RWPE1 (cell line): ENCODE data around the gene DCDC2B.
A peak's percentile ranks its signal among the peaks of the same experiment; 100 is the strongest.

Experiments used
- CTCF ChIA-PET: fragments of 350-600 bp; sonication (Branson Sonifier 250); formaldehyde crosslinking; extraction: SDS; loops from one replicate; lab custom pipeline; 2021; lab: Yijun Ruan, JAX
- POLR2A ChIA-PET: fragments of 400-600 bp; formaldehyde crosslinking; extraction: SDS; loops from one replicate; lab custom pipeline; 2020; ENCODE audit warnings: antibody characterized with exemption; ENCODE audit not compliant: low non-redundant PET; lab: Yijun Ruan, JAX
- DNase-seq: peaks from one replicate; pipeline ENCODE4 v3.0.0; 2012; ENCODE audit warnings: low spot score
- H3K27ac ChIP-seq: fragments of 450-650 bp; 2 replicates; pipeline ENCODE4 v1.5.1; 2017
- CTCF ChIP-seq: fragments of 450-650 bp; conservative IDR thresholded peaks from 2 replicates; pipeline ENCODE4 v1.5.1; 2017; ENCODE audit warnings: low read depth, mild to moderate bottlenecking

DCDC2B gene

DNA sequence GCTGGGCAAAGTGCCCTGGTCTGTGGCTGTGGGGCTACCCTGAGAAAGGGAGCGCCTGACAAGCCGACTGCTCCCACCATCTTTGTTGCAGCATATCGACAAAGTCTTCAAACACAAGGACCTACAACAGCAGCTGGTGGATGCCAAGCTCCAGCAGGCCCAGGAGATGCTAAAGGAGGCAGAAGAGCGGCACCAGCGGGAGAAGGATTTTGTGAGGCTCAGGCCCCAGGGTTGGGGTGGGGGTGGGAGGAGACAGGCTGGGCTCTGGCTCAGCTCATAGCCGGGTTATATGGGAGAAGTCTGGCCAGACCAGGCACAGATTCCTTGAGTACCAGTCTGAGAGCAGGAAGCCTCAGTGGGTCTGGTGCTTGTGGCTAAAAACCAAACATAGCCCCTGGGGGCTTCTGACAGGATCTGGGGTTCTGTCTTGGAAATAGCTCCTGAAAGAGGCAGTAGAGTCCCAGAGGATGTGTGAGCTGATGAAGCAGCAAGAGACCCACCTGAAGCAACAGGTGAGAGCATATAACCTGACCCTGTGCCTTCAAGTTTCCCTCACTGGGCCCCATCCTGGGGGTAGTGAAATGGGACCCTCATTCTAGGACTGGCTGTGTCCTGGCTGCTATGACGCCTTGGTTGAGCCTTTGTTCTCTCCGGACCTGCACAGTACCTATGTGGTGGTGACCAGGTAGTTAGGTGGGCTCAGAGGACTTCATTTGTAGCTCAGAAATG is 16.5 kb upstream of the DCDC2B start:
- no peak for TF ChIP-seq CTCF

GRCh38 chr1:32194984-32195383 is 13.9 kb upstream of the DCDC2B start:
- CTCF ChIA-PET = no interaction called here
- TF ChIP-seq CTCF = no peak
- POLR2A ChIA-PET = no interaction called here
- H3K27ac ChIP-seq = peak overlapping the region; percentile 34
- no peak for DNase-seq

More for the DNA sequence above, 16.5 kb upstream of the DCDC2B start:
- POLR2A ChIA-PET = interaction anchor here (0.5 to 0.7 kb wide), 2 partner anchors 23 to 135 kb away, joined by 3 to 4 read pairs; no protein-coding TSS in a partner anchor
- DNase-seq = no peak
- CTCF ChIA-PET = no interaction called here
- no peak overlapping the region for H3K27ac ChIP-seq

- ChIA-PET CTCF (no interaction called here), POLR2A (no interaction called here)
- H3K27ac ChIP-seq = peak overlapping the region; percentile 34
- no peak for DNase-seq
- TF ChIP-seq CTCF = no peak
These were observed 13.4 kb upstream of the DCDC2B start for GRCh38 chr1:32195531-32195930.

GRCh38 chr1:32195972-32196823 is 12.7 kb upstream of the DCDC2B start:
- CTCF ChIA-PET = no interaction called here
- TF ChIP-seq CTCF = no peak
- peak overlapping the region; percentile 40; the same call in 1 of the 2 replicates for H3K27ac ChIP-seq
- no peak for DNase-seq
- POLR2A ChIA-PET = no interaction called here

DNA sequence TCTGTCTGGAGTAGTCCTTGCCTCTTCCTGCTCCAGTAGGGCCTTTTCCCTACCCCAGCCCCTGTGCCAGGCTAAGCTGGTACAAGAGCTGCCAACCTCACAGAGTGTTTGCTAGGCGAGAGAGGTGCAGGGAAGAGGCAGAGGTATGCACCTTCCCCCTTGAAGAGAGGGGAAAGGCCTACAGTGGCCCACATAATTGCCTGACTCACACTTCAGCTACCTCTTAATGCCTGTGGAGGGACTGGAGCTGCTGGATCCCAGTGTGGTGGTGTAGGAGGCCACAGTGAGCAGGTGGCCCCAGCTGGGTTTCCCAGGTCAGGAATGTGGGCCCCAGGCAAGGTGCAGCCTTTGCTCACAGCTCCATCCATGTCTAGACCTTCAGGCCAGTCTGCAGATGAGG is 11.8 kb upstream of the DCDC2B start:
- H3K27ac ChIP-seq = peak overlapping the region; percentile 71
- CTCF ChIA-PET = no interaction called here
- TF ChIP-seq CTCF = no peak
- DNase-seq = no peak
- POLR2A ChIA-PET = no interaction called here

DNA sequence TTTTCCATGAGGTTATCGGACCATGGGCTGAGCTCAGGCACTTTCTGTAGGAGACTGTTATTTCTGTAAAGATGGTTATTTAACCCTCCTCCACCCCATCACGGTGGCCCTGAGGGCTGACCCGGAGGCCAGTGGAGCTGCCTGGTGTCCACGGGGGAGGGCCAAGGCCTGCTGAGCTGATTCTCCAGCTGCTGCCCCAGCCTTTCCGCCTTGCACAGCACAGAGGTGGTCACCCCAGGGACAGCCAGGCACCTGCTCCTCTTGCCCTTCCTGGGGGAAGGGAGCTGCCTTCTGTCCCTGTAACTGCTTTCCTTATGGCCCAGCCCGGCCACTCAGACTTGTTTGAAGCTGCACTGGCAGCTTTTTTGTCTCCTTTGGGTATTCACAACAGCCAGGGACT is 11.1 kb upstream of the DCDC2B start:
- ChIA-PET CTCF (interaction anchor here (0.7 kb wide), 1 partner anchor 241 kb away, joined by 3 read pairs; no protein-coding TSS in a partner anchor), POLR2A (no interaction called here)
- no peak for TF ChIP-seq CTCF
- no peak for DNase-seq
- peak overlapping the region; percentile 71 for H3K27ac ChIP-seq
